Measurements from ENCODE around the gene CTNNA2. TPM values are rescaled to one million over a fixed set of nuclear protein-coding genes. Genes with fewer than 3 reads are reported as not detected.

CTNNA2 gene
- total RNA-seq, 1 experiment from 2014 or later = 5.5 TPM

DNA sequence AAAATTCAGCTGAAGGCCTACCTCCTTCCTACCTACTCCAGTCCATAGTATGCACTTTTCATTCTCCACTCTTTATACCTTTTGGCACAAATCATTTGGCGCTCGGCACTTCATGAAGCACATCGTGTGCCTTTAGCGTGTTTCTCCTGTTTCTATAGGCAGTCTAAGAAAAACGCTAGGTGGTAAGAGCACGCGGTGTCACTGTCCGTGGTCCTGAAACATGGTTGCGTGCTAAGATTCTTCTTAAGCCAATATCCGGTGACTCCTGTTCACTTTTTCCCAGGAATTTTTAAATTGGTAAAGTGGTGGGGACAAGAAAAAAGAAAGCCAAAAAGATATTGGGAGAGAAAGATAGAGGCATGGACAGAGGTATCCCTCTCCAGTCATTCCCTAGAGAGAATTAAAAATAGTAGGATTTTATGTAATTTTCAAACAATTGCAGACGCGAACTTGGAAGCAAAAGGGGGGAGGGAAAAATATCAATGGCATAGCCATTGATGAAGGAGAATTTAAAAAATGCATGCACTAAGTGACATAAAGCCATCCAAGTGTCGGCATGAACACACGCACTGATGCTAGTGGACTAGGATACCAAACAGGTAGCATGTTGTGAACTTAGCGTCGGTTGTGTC is 1.4 kb upstream of the CTNNA2 start:
- Histone ChIP-seq H2AFZ (ENCODE audit: low read length) (no peak overlapping the region), H2BK12ac (ENCODE audit: insufficient read length, low read depth, low read length) (no peak overlapping the region), H3K27ac (ENCODE audit: insufficient read length, low read depth, low read length) (no peak overlapping the region), H3K4me1 (ENCODE audit: insufficient read depth, low read length) (peaks cover 2% of the 10 kb centered on the region; the same call in 1 of the 2 replicates), H3K79me2 (ENCODE audit: insufficient read depth, low read length) (no peaks in the 10 kb centered on the region), H2BK15ac (ENCODE audit: low read depth, low read length) (no peak overlapping the region), H3K18ac (ENCODE audit: insufficient read length, low read depth, low read length) (no peak overlapping the region), H3K79me1 (ENCODE audit: insufficient read depth, low read depth, low read length, poor library complexity, severe bottlenecking) (no peaks in the 10 kb centered on the region), H3K23me2 (ENCODE audit: insufficient read length, low read depth, low read length, poor library complexity, severe bottlenecking) (peaks cover 3% of the 10 kb centered on the region), H3K14ac (ENCODE audit: insufficient read depth, low read length) (no peak overlapping the region), H3K9ac (ENCODE audit: extremely low read depth, insufficient read length, low read length) (no peak overlapping the region), H2BK5ac (ENCODE audit: insufficient read length, low read length) (no peak overlapping the region), H3K23ac (ENCODE audit: insufficient read length, low read depth, low read length) (no peak overlapping the region), H4K8ac (replicated peaks; ENCODE audit: insufficient read length, low read depth, low read length) (no peak overlapping the region), H4K5ac (ENCODE audit: insufficient read length, low read depth, low read length) (no peak overlapping the region), H2BK20ac (ENCODE audit: low read depth, low read length, poor library complexity, severe bottlenecking) (no peak overlapping the region), H4K91ac (ENCODE audit: insufficient read length, low read depth, low read length) (no peak overlapping the region), H3T11ph (ENCODE audit: low read length) (no peak overlapping the region), H4K20me1 (ENCODE audit: control insufficient read depth, insufficient read depth, insufficient read length) (no peaks in the 10 kb centered on the region), H2AK5ac (ENCODE audit: insufficient read length, low read length) (no peak overlapping the region), H3K4me2 (ENCODE audit: insufficient read depth, insufficient read length, low read length) (peak overlapping the region; percentile 64), H3K4ac (ENCODE audit: low read depth, low read length) (no peak overlapping the region), H3K56ac (ENCODE audit: insufficient read length, low read depth, low read length) (no peak overlapping the region), H3K27me3 (ENCODE audit: insufficient read depth, low read length) (no peaks in the 10 kb centered on the region), H2BK120ac (ENCODE audit: low read depth, low read length, poor library complexity, severe bottlenecking) (no peak overlapping the region), H3K9me3 (ENCODE audit: control insufficient read depth, low read depth, low read length) (no peaks in the 10 kb centered on the region)
- peaks cover 24% of the 10 kb centered on the region for H3K27me3 Mint-ChIP-seq (ENCODE audit: low read depth)
- H3K27ac Mint-ChIP-seq = no peak overlapping the region
- peaks cover 36 to 37% of the 10 kb centered on the region in 2 experiments for H3K4me1 Mint-ChIP-seq
- H3K36me3 Mint-ChIP-seq (ENCODE audit: insufficient read depth in 1 of 3, low read depth in 3 of 3) = no peaks in the 10 kb centered on the region
- DNase-seq = peak; percentile 72
- TF ChIP-seq, protein P1, sequence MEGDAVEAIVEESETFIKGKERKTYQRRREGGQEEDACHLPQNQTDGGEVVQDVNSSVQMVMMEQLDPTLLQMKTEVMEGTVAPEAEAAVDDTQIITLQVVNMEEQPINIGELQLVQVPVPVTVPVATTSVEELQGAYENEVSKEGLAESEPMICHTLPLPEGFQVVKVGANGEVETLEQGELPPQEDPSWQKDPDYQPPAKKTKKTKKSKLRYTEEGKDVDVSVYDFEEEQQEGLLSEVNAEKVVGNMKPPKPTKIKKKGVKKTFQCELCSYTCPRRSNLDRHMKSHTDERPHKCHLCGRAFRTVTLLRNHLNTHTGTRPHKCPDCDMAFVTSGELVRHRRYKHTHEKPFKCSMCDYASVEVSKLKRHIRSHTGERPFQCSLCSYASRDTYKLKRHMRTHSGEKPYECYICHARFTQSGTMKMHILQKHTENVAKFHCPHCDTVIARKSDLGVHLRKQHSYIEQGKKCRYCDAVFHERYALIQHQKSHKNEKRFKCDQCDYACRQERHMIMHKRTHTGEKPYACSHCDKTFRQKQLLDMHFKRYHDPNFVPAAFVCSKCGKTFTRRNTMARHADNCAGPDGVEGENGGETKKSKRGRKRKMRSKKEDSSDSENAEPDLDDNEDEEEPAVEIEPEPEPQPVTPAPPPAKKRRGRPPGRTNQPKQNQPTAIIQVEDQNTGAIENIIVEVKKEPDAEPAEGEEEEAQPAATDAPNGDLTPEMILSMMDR (conservative IDR thresholded peaks at IDR 0.05) = no peak
- H3K9me3 Mint-ChIP-seq = no peaks in the 10 kb centered on the region; a peak in 1 of 5 replicates
- H3K4me3 Mint-ChIP-seq = peak overlapping the region; percentile 73 to 88
- WGBS (ENCODE audit: extremely low coverage, insufficient read length, low lambda C conversion rate) = no CpG with 5 or more reads among the region's 16 CpGs

Data from H9 (cell line).